ENCODE measurements around the gene TOR4A. TPM values are rescaled to one million over a fixed set of nuclear protein-coding genes. Genes with fewer than 3 reads are reported as not detected.

TOR4A gene
- total and polyA plus RNA-seq, 9 of the 15 experiments (the other 6 are each of a cell fraction or from before 2014, with no cell fraction given): 3.9 to 49.2 (median 8.8) TPM

GRCh38 chr9:137236238-137236935 lies 41.1 kb upstream of the TOR4A start (continued):
- TF ChIP-seq HNRNPL (IDR thresholded peaks at IDR 0.05; ENCODE audit: low read depth, low read length) (no peak; the same call in 1 of the 2 replicates), OTX1 (CRISPR knock-in tag; IDR thresholded peaks at IDR 0.05) (no peak), TEAD1 (CRISPR knock-in tag; IDR thresholded peaks at IDR 0.05) (peak in 1 of 2 experiments; percentile 81; a peak in 2 of 4 replicates), DPF2 (IDR thresholded peaks at IDR 0.05) (peak; percentile 76), CEBPB (tag; IDR thresholded peaks at IDR 0.05) (no peak), RBM39 (optimal IDR thresholded peaks at IDR 0.05; ENCODE audit: low read depth, low read length) (no peak), RFX5 (IDR thresholded peaks at IDR 0.05; ENCODE audit: low read depth, low read length) (no peak), ADNP (tag; IDR thresholded peaks at IDR 0.05) (no peak), ZZZ3 (IDR thresholded peaks at IDR 0.05) (no peak), SLC30A9 (CRISPR knock-in tag; IDR thresholded peaks at IDR 0.05) (no peak), ZBTB1 (CRISPR knock-in tag; IDR thresholded peaks at IDR 0.05; ENCODE audit: borderline replicate concordance, low read depth) (no peak), E2F5 (CRISPR knock-in tag; IDR thresholded peaks at IDR 0.05) (no peak), ZNF263 (CRISPR knock-in tag; IDR thresholded peaks at IDR 0.05; ENCODE audit: borderline replicate concordance) (no peak; the same call in 1 of the 2 replicates), RCOR1 (IDR thresholded peaks at IDR 0.05; ENCODE audit: borderline replicate concordance in 1 of 2, low read depth in 2 of 2, low read length in 2 of 2) (peak in 1 of 2 experiments; percentile 79; a peak in 3 of 4 replicates), POLR2G (IDR thresholded peaks at IDR 0.05; ENCODE audit: low read depth, low read length) (peak; percentile 35), TCF7L2 (IDR thresholded peaks at IDR 0.05; ENCODE audit: low read depth, low read length) (no peak)
- TF ChIP-seq, protein P1, sequence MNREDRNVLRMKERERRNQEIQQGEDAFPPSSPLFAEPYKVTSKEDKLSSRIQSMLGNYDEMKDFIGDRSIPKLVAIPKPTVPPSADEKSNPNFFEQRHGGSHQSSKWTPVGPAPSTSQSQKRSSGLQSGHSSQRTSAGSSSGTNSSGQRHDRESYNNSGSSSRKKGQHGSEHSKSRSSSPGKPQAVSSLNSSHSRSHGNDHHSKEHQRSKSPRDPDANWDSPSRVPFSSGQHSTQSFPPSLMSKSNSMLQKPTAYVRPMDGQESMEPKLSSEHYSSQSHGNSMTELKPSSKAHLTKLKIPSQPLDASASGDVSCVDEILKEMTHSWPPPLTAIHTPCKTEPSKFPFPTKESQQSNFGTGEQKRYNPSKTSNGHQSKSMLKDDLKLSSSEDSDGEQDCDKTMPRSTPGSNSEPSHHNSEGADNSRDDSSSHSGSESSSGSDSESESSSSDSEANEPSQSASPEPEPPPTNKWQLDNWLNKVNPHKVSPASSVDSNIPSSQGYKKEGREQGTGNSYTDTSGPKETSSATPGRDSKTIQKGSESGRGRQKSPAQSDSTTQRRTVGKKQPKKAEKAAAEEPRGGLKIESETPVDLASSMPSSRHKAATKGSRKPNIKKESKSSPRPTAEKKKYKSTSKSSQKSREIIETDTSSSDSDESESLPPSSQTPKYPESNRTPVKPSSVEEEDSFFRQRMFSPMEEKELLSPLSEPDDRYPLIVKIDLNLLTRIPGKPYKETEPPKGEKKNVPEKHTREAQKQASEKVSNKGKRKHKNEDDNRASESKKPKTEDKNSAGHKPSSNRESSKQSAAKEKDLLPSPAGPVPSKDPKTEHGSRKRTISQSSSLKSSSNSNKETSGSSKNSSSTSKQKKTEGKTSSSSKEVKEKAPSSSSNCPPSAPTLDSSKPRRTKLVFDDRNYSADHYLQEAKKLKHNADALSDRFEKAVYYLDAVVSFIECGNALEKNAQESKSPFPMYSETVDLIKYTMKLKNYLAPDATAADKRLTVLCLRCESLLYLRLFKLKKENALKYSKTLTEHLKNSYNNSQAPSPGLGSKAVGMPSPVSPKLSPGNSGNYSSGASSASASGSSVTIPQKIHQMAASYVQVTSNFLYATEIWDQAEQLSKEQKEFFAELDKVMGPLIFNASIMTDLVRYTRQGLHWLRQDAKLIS (CRISPR knock-in tag; IDR thresholded peaks at IDR 0.05): no peak
- TF ChIP-seq, protein P2, sequence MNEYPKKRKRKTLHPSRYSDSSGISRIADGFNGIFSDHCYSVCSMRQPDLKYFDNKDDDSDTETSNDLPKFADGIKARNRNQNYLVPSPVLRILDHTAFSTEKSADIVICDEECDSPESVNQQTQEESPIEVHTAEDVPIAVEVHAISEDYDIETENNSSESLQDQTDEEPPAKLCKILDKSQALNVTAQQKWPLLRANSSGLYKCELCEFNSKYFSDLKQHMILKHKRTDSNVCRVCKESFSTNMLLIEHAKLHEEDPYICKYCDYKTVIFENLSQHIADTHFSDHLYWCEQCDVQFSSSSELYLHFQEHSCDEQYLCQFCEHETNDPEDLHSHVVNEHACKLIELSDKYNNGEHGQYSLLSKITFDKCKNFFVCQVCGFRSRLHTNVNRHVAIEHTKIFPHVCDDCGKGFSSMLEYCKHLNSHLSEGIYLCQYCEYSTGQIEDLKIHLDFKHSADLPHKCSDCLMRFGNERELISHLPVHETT (CRISPR knock-in tag; conservative IDR thresholded peaks at IDR 0.05 in 1 of 2, IDR thresholded peaks at IDR 0.05 in 1 of 2): no peak
